Parathyroid adenoma (tissue), 2 donors: ENCODE measurements around the gene GPT2.

ENCODE experiments used
- H2AFZ ChIP-seq: fragments of 300-600 bp; sonication (generic); one replicate; pipeline ENCODE4 v1.7.0; 2017; ENCODE audit warnings: antibody characterized with exemption, mild to moderate bottlenecking
- H3K27ac ChIP-seq: fragments of 300-600 bp; sonication (generic); one replicate; pipeline ENCODE4 v1.7.0; 2017
- H3K27me3 ChIP-seq: fragments of 300-600 bp; sonication (generic); one replicate; pipeline ENCODE4 v1.7.0; 2017; ENCODE audit warnings: low read length; ENCODE audit not compliant: control insufficient read depth, insufficient read depth
- H3K36me3 ChIP-seq: fragments of 300-600 bp; sonication (generic); one replicate; pipeline ENCODE4 v1.7.0; 2017; ENCODE audit warnings: low read length; ENCODE audit not compliant: control insufficient read depth, insufficient read depth
- H3K4me1 ChIP-seq: fragments of 300-600 bp; sonication (generic); one replicate; pipeline ENCODE4 v1.7.0; 2017; ENCODE audit warnings: control low read depth
- H3K4me2 ChIP-seq: fragments of 300-600 bp; sonication (generic); one replicate; pipeline ENCODE4 v1.7.0; 2017; ENCODE audit warnings: low read length
- H3K4me3 ChIP-seq: fragments of 300-600 bp; sonication (generic); one replicate; pipeline ENCODE4 v1.7.0; 2017; ENCODE audit warnings: low read depth, low read length
- H3K79me2 ChIP-seq: fragments of 300-600 bp; sonication (generic); one replicate; pipeline ENCODE4 v1.7.0; 2017; ENCODE audit warnings: control low read depth
- H3K9ac ChIP-seq: fragments of 300-600 bp; sonication (generic); one replicate; pipeline ENCODE4 v1.7.0; 2017; ENCODE audit warnings: mild to moderate bottlenecking
- H3K9me3 ChIP-seq: fragments of 300-600 bp; sonication (generic); one replicate; pipeline ENCODE4 v1.7.0; 2017; ENCODE audit warnings: low read length; ENCODE audit not compliant: control insufficient read depth
- CTCF ChIP-seq: fragments of 300-600 bp; sonication (generic); IDR thresholded peaks from one replicate; pipeline ENCODE4 v1.7.0; 2017; ENCODE audit warnings: antibody characterized with exemption, mild to moderate bottlenecking
- donor health status: primary hyperparathyroidism.

Gene GPT2

GRCh38 chr16:46896314-46896968, 12.3 kb downstream of the GPT2 start:
- Histone ChIP-seq H3K4me2 (no peak overlapping the region), H3K4me1 (peaks cover 10% of the 10 kb centered on the region), H3K27ac (no peak overlapping the region), H3K79me2 (no peaks in the 10 kb centered on the region), H3K9me3 (no peaks in the 10 kb centered on the region), H3K4me3 (no peak overlapping the region), H3K36me3 (no peaks in the 10 kb centered on the region), H2AFZ (no peak overlapping the region), H3K27me3 (no peaks in the 10 kb centered on the region), H3K9ac (no peak overlapping the region)
- no peak for TF ChIP-seq CTCF

GRCh38 chr16:46897471-46897870, 13.3 kb downstream of the GPT2 start:
- H3K27ac ChIP-seq: no peak overlapping the region

GRCh38 chr16:46898006-46898405, 13.8 kb downstream of the GPT2 start:
- H3K9ac ChIP-seq: no peak overlapping the region
- no peak overlapping the region for H3K4me3 ChIP-seq
- no peak for TF ChIP-seq CTCF

More at GRCh38 chr16:46897471-46897870, 13.3 kb downstream of the GPT2 start:
- no peak overlapping the region for H2AFZ ChIP-seq
- no peaks in the 10 kb centered on the region for H3K9me3 ChIP-seq
- H3K27me3 ChIP-seq: no peaks in the 10 kb centered on the region
- H3K36me3 ChIP-seq: no peaks in the 10 kb centered on the region
- no peak overlapping the region for H3K4me2 ChIP-seq
- peaks cover 10% of the 10 kb centered on the region for H3K4me1 ChIP-seq
- no peaks in the 10 kb centered on the region for H3K79me2 ChIP-seq
- H3K4me3 ChIP-seq: no peak overlapping the region
- TF ChIP-seq CTCF: no peak
- H3K9ac ChIP-seq: no peak overlapping the region

GRCh38 chr16:46899443-46900143, 15.4 kb downstream of the GPT2 start:
- Histone ChIP-seq H3K36me3 (no peaks in the 10 kb centered on the region), H3K9me3 (no peaks in the 10 kb centered on the region), H3K4me2 (no peak overlapping the region), H3K4me1 (peaks cover 10% of the 10 kb centered on the region), H3K27me3 (no peaks in the 10 kb centered on the region), H2AFZ (no peak overlapping the region), H3K27ac (no peak overlapping the region), H3K4me3 (no peak overlapping the region), H3K79me2 (no peaks in the 10 kb centered on the region), H3K9ac (no peak overlapping the region)
- TF ChIP-seq CTCF: no peak

More at GRCh38 chr16:46898006-46898405, 13.8 kb downstream of the GPT2 start:
- Histone ChIP-seq H3K79me2 (no peaks in the 10 kb centered on the region), H3K9me3 (no peaks in the 10 kb centered on the region), H3K4me2 (no peak overlapping the region), H3K27ac (no peak overlapping the region), H2AFZ (no peak overlapping the region), H3K4me1 (peaks cover 10% of the 10 kb centered on the region), H3K27me3 (no peaks in the 10 kb centered on the region), H3K36me3 (no peaks in the 10 kb centered on the region)
